Heart left ventricle (tissue), 13 donors: ENCODE results near the gene LRFN3.

Source experiments
- POLR2A ChIP-seq, 2 donors: fragments of 450-650 bp; IDR thresholded peaks; one replicate each; pipeline ENCODE4 v1.6.1; 2017; ENCODE audit warnings: antibody characterized with exemption in 2 of 2, mild to moderate bottlenecking in 2 of 2, moderate library complexity in 2 of 2
- TF ChIP-seq, protein P1 (sequence below), 12 donors: fragments of 200-600 bp; sonication (generic) in 4 of 12; IDR thresholded peaks; one replicate each; pipeline versions ENCODE4 v1.5.0 to v1.8.0; 2018 to 2022; ENCODE audit warnings: antibody characterized with exemption in 12 of 12, mild to moderate bottlenecking in 5 of 12
- donor health status: ischemic (EF 13 %, LVEDD 7.1; RV severe dilation, severe dysfunction).
- donor health status: DM: no; HTN: yes; CAD: no.
- donor health status: DM: no; HTN: no; CAD: no.
- donor health status: ischemic (EF 25% LVEDD 6.9; RV normal size, moderate dysfunction).
- donor health status: ischemic (EF 25% LVEDD 5.7; RV mildly dilated, moderate dysfunction).
- donor health status: ischemic (EF 35%, LVEDD 5.7; RV mildly dilated, moderate dysfunction).
- donor health status: nonischemic (EF 11% LVEDD 7.7; RV severe dilation, severe dysfunction).
- donor health status: DM: yes; HTN: yes; CAD: no.
- donor health status: PGD.
- donor health status: ischemic (EF 29% LVEDD 5.4; RV normal size, mild dysfunction).
- donor health status: nonischemic (EF 23%, LVEDD 6.1; RV moderate dilation, normal function).

DNA sequence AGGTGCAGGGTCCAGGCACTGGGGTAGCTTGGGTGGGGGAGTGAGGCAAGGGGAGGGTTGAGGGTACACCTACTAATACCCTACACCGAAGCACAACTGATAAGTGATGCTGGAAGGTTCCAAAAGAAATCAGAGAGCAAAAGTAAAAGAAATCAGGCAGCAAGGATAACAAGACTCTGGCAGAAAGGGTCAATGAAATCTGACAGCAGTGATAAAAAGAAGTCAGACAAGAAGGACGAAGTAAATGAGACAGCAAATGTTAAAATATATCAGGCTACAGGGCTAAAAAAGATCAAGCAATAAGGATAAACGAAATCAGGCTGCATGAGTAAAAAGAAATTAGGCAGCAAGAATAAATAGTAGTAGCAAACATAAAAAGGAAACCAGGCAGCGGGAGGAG lies 4.7 kb downstream of the LRFN3 start:
- TF ChIP-seq, protein P1, sequence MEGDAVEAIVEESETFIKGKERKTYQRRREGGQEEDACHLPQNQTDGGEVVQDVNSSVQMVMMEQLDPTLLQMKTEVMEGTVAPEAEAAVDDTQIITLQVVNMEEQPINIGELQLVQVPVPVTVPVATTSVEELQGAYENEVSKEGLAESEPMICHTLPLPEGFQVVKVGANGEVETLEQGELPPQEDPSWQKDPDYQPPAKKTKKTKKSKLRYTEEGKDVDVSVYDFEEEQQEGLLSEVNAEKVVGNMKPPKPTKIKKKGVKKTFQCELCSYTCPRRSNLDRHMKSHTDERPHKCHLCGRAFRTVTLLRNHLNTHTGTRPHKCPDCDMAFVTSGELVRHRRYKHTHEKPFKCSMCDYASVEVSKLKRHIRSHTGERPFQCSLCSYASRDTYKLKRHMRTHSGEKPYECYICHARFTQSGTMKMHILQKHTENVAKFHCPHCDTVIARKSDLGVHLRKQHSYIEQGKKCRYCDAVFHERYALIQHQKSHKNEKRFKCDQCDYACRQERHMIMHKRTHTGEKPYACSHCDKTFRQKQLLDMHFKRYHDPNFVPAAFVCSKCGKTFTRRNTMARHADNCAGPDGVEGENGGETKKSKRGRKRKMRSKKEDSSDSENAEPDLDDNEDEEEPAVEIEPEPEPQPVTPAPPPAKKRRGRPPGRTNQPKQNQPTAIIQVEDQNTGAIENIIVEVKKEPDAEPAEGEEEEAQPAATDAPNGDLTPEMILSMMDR (IDR thresholded peaks at IDR 0.05) = no peak
- no peak for TF ChIP-seq POLR2A (IDR thresholded peaks at IDR 0.05)
